ENCODE results near the gene RTEL1. TPM values are rescaled to one million over a fixed set of nuclear protein-coding genes. Genes with fewer than 3 reads are reported as not detected.

The RTEL1 gene
- total and polyA plus RNA-seq, 7 donors: 3.6 to 44.3 (median 22.4) TPM

- Histone ChIP-seq H3K9me3 (no peaks in the 10 kb centered on the region), H3K4me1 (peaks cover 0 to 43% (median 37%) of the 10 kb centered on the region in 4 donors), H3K27ac (no peak overlapping the region), H3K36me3 (peaks cover 6 to 29% (median 11%) of the 10 kb centered on the region in 4 donors), H3K27me3 (no peaks in the 10 kb centered on the region), H3K4me3 (peak overlapping the region in 3 of 4 donors; percentile 19 to 29 (median 28))
- no peak for TF ChIP-seq POLR2AphosphoS5 (IDR thresholded peaks at IDR 0.05)
- 7 to 15% methylated on average over 6 of the region's 6 CpGs for WGBS, 2 donors
- DNase-seq: peak; percentile 66
- intact Hi-C loops (cut with DNase I): no loop called here
These were observed 38.2 kb downstream of the RTEL1 start for GRCh38 chr20:63696306-63696627.

- 5 to 15% methylated on average over 52 of the region's 52 CpGs for WGBS, 2 donors
- peak; percentile 62 for DNase-seq
- H3K36me3 ChIP-seq: peaks cover 6 to 29% (median 11%) of the 10 kb centered on the region in 4 donors
- no peak within 1 kb of the TSS for H3K27ac ChIP-seq
- H3K27me3 ChIP-seq: no peaks in the 10 kb centered on the region
- TF ChIP-seq EP300 (IDR thresholded peaks at IDR 0.05) (no peak), POLR2AphosphoS5 (IDR thresholded peaks at IDR 0.05) (peak in 2 of 4 donors; percentile 35 to 41)
- intact Hi-C loops (cut with DNase I): no loop called here
- no peaks in the 10 kb centered on the region for H3K9me3 ChIP-seq
- peaks cover 0 to 43% (median 37%) of the 10 kb centered on the region in 4 donors for H3K4me1 ChIP-seq
- H3K4me3 ChIP-seq: peak within 1 kb of the TSS in 3 of 4 donors; percentile 19 to 29 (median 28)
These were observed 38.7 kb downstream of the RTEL1 start, which contains the start of gene TNFRSF6B for GRCh38 chr20:63696628-63697356. Gene TNFRSF6B, plus strand, starts transcription at chr20:63696652. Its CDS starts 116 bp downstream, at chr20:63696768.

GRCh38 chr20:63697357-63697867 lies 39.3 kb downstream of the RTEL1 start:
- peak; percentile 64 for DNase-seq
- no peak for TF ChIP-seq POLR2A (IDR thresholded peaks at IDR 0.05)
- TF ChIP-seq EP300 (IDR thresholded peaks at IDR 0.05): no peak
- no peak for TF ChIP-seq CTCF (IDR thresholded peaks at IDR 0.05)
- peak in 1 of 4 donors; percentile 8 for TF ChIP-seq POLR2AphosphoS5 (IDR thresholded peaks at IDR 0.05)
- peak overlapping the region in 1 of 4 donors; percentile 29 for H3K4me3 ChIP-seq
- H3K27ac ChIP-seq: no peak overlapping the region
- H3K36me3 ChIP-seq: peaks cover 6 to 25% (median 11%) of the 10 kb centered on the region in 4 donors
- intact Hi-C loops (cut with DNase I): no loop called here
- peaks cover 0 to 43% (median 37%) of the 10 kb centered on the region in 4 donors for H3K4me1 ChIP-seq
- H3K9me3 ChIP-seq: no peaks in the 10 kb centered on the region
- H3K27me3 ChIP-seq: no peaks in the 10 kb centered on the region
- 43 to 62% methylated on average over 7 of the region's 7 CpGs for WGBS, 2 donors

GRCh38 chr20:63697868-63698545 lies 39.9 kb downstream of the RTEL1 start:
- TF ChIP-seq CTCF (IDR thresholded peaks at IDR 0.05) (no peak), EP300 (IDR thresholded peaks at IDR 0.05) (no peak), POLR2AphosphoS5 (IDR thresholded peaks at IDR 0.05) (no peak), POLR2A (IDR thresholded peaks at IDR 0.05) (no peak)
- Histone ChIP-seq H3K4me3 (no peak overlapping the region), H3K4me1 (peaks cover 0 to 43% (median 37%) of the 10 kb centered on the region in 4 donors), H3K27me3 (no peaks in the 10 kb centered on the region), H3K36me3 (peaks cover 6 to 26% (median 11%) of the 10 kb centered on the region in 4 donors), H3K27ac (peak overlapping the region in 1 of 4 donors; percentile 69), H3K9me3 (no peaks in the 10 kb centered on the region)
- peak; percentile 66 for DNase-seq
- 87 to 90% methylated on average over 40 of the region's 40 CpGs for WGBS, 2 donors
- intact Hi-C loops (cut with DNase I): no loop called here

- Histone ChIP-seq H3K27me3 (no peaks in the 10 kb centered on the region), H3K36me3 (peaks cover 2 to 35% (median 9%) of the 10 kb centered on the region in 4 donors), H3K27ac (peak overlapping the region in 3 of 4 donors; percentile 56 to 69 (median 57)), H3K4me1 (peaks cover 0 to 43% (median 37%) of the 10 kb centered on the region in 4 donors), H3K9me3 (no peaks in the 10 kb centered on the region), H3K4me3 (no peak overlapping the region)
- 62 to 67% methylated on average over 19 of the region's 19 CpGs for WGBS, 2 donors
- TF ChIP-seq POLR2A (IDR thresholded peaks at IDR 0.05): no peak
- peak in 1 of 4 donors; percentile 61 for TF ChIP-seq EP300 (IDR thresholded peaks at IDR 0.05)
- TF ChIP-seq CTCF (IDR thresholded peaks at IDR 0.05): no peak
- TF ChIP-seq POLR2AphosphoS5 (IDR thresholded peaks at IDR 0.05): peak in 3 of 4 donors; percentile 26 to 74 (median 28)
- peak; percentile 83 for DNase-seq
- intact Hi-C loops (cut with DNase I): no loop called here
These were observed 40.8 kb downstream of the RTEL1 start for GRCh38 chr20:63698739-63699465.
